NCI-H774 (cell line): Measurements from ENCODE around the gene MALRD1.

Experiments
- DNase-seq: peaks from one replicate; lab custom pipeline; 2025; lab: John Stamatoyannopoulos, UW

MALRD1 gene

GRCh38 chr10:19782430-19783089 is 734.0 kb downstream of the MALRD1 start:
- no peak for DNase-seq

GRCh38 chr10:19783721-19784120 is 735.1 kb downstream of the MALRD1 start:
- DNase-seq = no peak
